GM10847 (cell line): ENCODE results near the gene IKZF1.

Experiments
- POLR2A ChIP-seq: IDR thresholded peaks from 2 replicates; pipeline ENCODE4 v1.6.1; 2011; ENCODE audit not compliant: insufficient read length; ENCODE audit errors: extremely low read depth

The IKZF1 gene

DNA sequence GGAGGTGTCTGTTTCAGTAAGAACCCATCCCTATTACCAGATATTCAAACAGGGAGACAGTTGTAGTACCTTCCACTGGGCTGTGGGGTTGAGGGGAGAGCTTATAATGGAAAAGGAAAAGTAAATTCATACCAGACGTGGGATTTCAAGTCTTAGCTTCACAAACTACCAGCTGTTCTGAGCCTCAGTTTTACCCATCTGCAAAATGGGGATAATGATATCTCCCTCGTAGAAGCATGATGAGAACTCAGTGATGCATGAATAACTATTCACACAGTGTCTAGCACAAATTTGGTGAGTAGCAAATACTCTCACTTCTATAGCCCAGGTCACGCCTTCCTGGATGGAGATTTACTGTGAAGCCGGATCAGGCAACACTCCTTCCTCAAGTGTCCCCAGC is 29.1 kb upstream of the IKZF1 start:
- TF ChIP-seq POLR2A = no peak

DNA sequence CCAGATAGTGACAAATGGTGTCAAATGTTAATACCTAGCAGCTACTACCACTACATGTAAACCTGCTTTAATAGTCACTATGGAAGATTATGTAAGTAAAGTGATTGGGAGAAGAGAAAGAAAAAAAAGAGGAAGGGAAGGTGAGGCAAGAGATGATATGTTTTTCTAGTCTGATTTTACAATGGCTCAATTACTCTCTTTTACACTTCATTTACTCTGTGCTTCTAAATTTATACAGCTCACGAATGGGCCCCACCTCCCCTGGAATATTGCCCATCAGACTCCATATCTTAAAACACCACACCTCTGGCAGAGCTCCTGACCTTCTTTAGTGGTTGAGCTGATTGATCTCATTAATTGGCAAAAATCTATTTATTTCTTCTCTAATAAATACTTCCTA is 28.0 kb upstream of the IKZF1 start:
- TF ChIP-seq POLR2A = no peak

DNA sequence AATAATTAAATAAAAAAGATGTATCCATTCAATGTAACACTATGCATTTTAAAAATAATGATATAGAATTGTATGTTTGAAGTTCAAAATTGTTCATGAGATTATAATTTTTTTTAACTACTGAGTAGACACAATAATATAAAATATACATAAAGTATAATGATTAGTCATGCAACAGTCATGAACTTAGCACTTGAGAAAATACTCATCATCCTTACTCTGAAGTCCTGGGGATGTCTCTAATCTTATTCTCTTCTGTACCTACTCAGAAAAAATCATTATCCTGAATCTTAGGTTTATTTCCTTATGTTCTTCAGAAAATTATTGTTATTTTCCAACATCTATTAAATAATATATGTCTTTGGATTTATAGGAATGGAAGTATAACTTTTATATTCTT is 26.4 kb upstream of the IKZF1 start:
- no peak for TF ChIP-seq POLR2A

DNA sequence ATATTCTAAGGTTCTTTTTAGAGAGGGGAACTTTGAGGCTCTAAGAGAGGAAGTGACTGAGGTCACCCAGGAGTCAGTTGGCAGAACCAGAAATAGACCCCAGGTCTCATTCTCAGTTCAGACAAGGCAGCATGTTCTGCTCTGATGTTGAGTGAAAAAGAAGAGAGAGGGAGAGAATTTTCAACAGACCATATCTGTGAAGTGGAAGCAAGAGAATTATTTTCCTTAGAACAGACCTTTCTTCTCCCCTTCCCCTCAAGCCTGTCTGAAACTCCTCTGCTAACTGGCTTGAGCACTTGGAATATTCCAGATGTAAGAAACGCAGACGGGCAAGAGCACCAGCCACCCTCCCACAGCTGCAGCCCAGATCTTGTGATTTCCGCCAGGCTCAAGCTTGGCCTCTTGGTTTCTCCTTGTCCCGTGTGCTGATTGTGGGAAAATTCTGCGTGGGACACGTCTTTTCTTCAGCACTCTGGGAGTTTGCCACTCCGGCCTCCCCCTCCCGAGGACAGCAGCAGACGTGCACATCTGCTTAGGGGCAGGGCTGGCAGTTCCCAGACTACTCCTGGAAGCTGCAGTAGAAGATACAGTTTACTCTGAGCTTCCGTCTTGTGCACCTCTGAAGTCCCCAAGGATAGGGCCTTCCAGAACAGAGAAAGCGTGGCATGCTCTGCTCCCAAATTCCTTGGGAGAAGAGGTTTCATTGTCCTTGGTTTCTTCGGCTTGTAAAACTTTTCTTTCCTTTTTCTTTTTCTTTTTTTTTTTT is 22.7 kb upstream of the IKZF1 start:
- TF ChIP-seq POLR2A = no peak

DNA sequence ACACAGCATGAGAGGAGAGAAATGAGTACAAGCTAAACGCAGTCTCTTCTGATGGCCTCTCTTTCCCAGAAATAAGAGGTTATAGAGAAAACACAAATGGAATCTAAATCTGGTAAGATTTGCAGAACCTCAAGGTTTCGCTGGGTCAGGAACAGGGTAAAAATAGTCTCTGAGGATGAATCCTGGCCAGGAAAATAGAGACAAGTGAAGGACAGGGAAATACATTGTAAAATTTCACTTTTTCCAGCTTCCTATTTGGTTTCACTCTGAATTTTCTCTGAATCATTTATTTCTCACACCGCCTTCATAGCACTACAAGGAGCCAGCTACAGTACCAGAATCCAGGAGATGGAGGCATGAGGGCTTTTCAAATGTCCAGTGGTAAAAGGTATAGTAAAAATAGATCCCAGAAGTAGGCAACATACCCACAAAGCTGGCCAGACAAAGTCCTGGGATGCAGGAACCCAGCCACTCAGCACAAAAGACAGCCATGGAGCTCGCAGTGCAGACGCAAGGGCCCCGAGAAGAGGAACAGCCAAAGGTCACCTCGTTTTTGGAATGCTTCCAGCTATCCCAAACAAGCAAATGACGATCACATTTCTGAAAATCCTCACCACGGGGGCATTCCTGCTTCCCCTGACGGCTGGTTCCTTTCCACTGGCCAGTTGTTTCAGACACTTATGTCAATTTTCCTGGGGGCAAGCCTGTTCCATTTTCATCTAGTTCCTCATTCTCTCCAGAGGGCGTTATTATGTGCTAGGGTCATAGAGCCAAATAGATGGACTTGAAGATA is 21.5 kb upstream of the IKZF1 start:
- no peak for TF ChIP-seq POLR2A

DNA sequence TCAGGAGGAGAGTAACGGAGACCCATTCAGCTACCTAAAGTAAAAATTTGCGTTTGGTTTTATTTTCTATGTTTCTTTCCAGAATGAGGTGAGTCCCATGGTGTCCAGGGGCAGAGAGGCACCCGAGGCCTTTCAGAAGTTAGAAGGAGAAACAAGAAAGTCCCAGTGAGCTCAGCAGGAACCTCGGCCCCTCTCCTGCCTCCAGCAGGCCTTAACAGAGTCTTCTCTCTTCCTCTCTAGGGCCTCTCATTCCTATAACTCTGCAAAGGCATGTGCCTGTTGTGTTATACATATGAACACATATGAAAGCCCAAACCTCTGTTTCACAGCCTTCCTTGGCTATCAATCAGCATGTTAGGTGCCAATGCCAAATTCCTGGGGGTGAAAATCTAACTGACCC is 20.8 kb upstream of the IKZF1 start:
- TF ChIP-seq POLR2A = no peak

DNA sequence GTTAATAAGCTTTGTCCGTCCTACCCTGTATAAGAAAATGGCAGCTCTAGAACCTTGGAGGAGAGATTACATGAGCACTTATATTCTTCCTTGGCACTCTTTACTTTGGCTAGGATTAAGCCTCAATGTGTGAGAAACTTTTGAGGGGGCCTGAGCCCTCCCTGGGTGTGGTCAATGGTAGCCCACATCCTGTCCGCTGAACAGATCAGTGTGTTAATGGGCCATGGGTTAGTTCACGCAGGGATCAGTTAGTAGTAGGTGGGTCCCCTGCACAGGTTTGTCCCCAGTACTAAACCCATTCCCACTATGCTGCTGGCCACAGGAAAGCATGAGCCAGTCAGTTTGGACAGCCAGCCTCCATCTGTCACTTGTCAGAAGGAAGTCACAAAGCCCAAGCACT is 20.2 kb upstream of the IKZF1 start:
- TF ChIP-seq POLR2A = no peak

DNA sequence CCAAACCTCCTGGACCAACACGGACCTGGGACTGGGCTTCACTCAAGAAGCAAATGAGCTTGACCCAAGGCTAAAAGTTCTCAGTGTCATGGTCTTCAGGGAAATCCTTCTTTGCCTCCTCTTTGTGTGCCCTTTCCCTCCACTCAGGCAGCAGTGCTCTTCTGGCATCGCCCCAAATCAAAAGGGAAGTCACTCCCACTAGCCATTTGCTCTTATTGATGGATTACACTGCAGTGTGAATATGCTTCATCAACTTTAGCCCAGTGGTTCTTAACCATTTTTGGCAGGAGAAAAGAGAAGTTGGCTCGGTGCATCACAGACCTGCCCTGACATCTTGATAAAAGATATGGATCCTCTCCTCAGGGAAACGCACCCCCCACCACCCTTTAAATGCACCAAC is 19.2 kb upstream of the IKZF1 start:
- TF ChIP-seq POLR2A = no peak

DNA sequence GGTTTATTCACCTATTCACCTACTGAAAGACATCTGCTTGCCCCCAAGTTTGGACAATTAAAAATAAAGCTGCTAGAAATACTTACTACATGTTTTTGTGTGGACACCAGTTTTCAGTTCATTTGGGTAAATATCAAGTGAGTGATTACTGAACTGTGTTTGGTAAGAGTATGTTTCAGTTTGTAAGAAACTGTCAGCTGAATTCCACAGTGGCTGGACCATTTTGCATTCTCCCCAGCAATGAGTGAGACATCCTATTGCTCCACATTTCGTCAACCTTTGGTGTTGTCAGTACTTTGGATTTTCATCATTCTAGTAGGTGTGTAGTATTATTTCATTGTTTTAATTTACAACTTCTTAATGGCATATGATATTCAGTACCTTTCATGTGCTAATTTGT is 17.4 kb upstream of the IKZF1 start:
- no peak for TF ChIP-seq POLR2A

DNA sequence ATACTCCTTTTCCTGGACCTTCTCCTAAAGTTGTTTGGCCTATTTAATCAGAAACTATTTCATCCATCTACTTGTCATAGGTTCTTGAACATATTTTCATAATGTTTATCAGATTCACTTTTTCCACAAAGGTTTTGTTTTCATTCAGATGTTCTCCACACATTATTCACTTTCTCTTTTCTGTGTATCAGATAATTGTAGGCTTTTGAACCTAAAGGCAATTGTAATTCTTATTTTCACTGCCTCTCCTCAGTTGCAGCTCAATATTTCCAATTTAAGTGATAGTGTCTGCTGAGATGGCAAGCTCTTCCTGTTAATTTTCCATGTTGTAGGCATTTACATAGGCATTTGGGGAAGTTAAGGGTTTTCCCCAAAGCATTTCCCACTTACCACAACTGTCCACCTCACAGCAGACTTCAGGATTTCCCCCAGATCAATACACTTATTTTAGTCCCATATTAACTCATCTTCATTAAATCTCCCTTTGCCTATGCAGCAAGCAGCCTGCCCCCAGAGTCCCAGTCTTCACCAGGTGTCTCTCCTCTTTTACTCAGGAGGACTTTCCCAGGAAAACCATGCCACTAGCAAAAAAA is 12.3 kb upstream of the IKZF1 start:
- TF ChIP-seq POLR2A = no peak

DNA sequence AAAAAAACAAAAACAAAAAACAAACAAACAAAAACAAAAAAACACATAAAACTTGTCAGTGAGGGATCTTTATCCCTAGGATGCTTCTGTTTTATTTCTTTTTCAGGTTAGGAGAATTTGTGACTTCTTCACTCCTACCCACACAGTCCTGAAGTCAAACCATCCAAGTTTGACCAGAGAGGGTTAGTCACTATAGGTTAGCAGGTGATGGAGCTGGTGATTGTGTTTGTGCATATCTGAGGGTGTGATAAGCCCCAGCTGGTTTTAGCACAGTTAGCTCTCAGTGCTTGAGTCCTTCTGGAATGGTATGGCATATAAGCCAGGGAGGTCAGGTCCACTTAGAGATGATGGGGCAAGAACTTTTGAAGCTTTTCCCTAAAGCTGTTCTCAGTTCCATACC is 11.8 kb upstream of the IKZF1 start:
- TF ChIP-seq POLR2A = no peak

DNA sequence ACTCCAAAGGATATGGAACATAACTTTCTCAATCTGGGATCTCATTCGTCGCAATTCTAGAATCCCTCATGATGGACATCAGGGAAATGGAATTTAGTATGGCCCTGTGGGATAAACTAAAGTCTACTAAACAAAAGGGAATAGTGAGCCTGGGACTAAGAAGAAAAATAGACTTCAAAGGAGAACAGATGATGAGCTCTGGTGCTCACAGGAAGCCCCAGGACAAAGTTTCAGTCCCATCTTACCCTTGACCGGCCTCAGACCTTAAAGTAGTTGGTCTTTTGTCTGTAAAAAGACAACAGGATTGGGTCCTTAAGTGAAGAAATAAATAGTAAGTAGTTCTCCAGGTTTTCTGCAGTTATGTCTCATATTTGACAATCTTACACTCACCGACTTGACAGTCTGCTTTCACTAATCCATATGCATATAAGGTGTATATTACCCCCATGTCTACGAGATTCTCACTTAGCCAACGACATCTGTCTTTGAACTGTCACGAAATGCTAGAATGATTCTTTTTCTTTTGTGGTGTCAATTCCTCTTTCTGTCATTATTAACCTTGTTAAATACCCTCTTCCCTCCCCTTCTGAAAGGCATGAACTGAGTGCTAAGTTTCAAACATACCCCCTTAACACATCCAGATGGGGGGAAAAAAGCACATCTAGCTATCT is 10.9 kb upstream of the IKZF1 start:
- TF ChIP-seq POLR2A = no peak

DNA sequence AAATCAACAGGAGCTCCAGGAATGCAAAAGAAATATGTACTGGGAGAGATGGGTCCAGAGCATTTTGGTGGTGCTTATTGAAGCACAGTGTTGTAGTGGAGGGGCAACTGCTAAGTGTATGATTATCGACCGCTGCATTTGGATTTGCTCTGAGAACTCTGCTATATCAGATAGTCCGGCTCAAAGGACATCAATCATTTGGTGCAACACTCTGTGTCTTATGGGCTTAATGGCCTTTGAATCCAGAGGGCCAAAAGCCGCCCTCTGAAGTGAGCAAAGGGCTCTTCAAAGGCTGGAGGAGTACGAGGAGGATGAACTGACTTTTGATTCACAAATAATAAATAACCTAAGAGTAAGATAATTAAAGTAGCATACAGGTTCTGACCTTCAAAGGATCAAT is 9.4 kb upstream of the IKZF1 start:
- no peak for TF ChIP-seq POLR2A

DNA sequence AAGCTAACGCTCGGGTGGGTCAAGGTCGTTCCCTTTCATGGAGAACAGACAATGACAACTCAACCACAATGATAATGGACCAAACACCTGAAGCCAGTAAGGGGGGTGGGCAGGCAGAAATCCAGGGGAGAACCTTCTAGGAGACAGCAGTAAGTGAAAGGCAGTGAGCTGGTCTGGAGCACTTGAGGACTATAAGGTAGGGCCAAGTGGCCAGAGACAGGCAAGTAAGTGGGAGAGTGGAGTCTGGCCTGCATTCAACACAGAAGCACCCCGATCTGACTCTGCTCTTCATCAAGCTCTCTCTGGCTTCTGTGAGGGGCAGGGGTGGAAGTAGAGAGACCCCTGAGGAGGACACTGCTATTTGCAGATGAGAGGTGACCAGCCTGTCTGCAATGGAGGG is 7.7 kb upstream of the IKZF1 start:
- TF ChIP-seq POLR2A = no peak

DNA sequence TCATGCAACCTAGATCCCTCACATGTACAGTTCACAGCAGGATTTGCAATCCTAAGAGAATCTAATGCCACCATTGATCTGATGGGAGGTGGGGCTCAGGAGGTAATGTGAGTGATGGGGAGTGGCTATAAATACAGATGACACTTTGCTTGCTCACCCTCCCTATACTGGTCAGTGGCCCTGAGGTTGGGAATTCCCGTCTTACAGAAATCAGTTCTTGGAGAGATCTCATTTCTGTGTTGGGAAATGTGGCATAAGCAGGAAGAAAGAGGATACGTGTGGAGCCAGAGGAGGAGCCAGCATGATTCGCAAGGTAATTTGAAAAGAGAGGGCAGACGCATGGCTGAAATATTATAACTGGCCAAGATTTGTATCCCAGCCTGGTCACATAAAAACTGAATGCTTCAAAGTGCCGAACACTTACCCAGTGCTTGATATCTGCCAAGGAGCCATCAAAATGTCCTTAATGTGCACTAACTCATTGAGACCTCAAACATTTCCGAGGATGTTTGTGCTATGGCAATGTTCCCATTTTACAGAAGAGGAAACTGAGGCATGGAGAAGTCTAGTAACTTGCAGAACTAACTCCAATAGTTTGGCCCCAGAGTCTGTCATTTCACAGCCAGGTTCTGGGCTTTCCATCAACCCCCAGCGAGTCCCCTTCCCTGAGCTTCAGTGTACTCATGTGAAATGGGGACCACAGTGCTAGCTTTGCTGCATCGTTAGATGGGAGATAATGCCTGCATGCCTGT is 5.5 kb upstream of the IKZF1 start:
- no peak for TF ChIP-seq POLR2A
